HG03280 (cell line): ENCODE data around the gene SNX27.
"Not testable (repeated sequence)": the region's sequence is repeated elsewhere in the genome, so short reads cannot be mapped to it uniquely, and the experiment has no call there.

Experiments
- ATAC-seq: cut with Tn5 transposase; IDR thresholded peaks from one replicate; pipeline ENCODE4 v1.9.1; 2021; ENCODE audit warnings: mild to moderate bottlenecking, moderate library complexity; ENCODE audit not compliant: unreplicated experiment

Gene SNX27

GRCh38 chr1:151718666-151719065 lies 106.8 kb downstream of the SNX27 start:
- no peak for ATAC-seq

GRCh38 chr1:151720125-151720524 lies 108.3 kb downstream of the SNX27 start:
- ATAC-seq: no peak

GRCh38 chr1:151720554-151720953 lies 108.7 kb downstream of the SNX27 start:
- no peak for ATAC-seq

DNA sequence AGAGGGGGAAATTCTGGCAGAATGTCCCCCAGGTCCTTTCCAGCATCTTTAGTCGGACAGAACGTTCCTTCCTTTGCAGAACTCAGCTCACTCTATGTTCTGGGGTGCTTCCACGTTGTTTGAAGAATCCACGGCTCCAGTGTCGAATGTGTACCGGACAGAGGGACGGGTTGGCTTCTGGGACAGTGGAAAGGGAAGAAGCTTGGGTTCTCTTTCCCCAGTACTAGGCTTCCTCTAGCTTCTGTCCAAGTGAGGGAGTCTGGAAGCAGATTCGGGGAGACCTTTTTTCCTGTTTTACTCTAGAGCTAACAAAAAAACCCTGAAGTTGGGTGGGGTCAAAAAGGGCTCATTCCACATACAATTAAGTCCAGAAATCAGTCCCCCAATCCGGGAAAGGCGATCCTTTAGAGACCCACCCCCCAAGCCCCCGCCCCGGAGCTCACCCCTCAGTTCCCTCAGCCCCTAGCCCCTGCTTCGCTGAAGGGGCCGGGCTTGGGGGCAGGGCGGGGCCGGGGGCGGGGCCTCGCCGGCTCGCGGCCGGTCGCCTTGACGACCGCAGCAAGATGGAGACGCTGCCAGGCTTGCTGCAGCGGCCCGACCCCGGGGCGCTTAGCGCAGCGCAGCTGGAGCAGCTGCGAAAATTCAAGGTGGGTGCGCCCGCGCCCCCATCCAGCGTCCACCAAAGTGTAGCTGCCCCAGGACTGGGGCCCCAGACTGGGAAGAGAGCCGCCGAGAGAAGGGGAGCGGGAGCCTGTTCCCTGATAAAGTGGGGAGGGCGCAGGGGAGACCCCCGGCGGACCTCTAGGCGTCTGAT lies 109.3 kb downstream of the SNX27 start, which contains the start of gene RIIAD1:
RIIAD1 (plus strand) TSS at position 549 of the 814 bp plus-strand sequence; CDS start at position 564, 15 bp downstream.
- ATAC-seq: no peak

DNA sequence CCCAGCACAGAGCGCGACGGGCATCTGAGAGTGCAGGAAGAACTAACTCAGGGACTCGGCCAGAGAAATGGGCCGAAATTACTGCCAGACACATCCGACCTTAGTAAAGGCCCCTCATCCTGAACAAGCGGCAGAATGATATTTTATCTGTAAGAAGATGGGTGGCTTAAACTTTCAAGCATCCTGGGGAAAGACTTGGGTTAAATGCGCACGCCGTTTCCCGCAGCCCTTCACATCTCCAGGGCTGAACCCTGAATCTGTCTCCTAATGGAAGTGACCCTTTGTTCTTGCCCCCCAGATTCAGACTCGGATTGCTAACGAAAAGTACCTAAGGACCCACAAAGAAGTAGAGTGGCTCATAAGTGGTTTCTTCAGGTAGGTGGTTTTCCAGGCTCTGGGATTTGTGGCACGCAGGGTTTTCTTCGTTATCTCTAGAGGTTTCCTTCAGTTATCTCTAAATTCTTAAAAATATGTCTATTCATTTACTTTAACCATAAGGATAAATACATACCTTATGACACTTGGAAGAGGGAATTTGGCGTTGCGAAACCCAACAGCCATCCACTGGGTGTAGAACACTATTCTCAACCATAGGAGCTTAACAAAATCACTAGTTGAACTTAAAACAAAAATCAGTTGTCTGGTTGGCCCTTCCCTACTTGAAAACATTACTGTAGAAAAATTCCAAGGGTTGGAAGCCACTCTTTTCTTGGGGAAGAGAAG lies 110.1 kb downstream of the SNX27 start:
- ATAC-seq: no peak

GRCh38 chr1:151723726-151724370 lies 112.0 kb downstream of the SNX27 start:
- ATAC-seq: no peak

DNA sequence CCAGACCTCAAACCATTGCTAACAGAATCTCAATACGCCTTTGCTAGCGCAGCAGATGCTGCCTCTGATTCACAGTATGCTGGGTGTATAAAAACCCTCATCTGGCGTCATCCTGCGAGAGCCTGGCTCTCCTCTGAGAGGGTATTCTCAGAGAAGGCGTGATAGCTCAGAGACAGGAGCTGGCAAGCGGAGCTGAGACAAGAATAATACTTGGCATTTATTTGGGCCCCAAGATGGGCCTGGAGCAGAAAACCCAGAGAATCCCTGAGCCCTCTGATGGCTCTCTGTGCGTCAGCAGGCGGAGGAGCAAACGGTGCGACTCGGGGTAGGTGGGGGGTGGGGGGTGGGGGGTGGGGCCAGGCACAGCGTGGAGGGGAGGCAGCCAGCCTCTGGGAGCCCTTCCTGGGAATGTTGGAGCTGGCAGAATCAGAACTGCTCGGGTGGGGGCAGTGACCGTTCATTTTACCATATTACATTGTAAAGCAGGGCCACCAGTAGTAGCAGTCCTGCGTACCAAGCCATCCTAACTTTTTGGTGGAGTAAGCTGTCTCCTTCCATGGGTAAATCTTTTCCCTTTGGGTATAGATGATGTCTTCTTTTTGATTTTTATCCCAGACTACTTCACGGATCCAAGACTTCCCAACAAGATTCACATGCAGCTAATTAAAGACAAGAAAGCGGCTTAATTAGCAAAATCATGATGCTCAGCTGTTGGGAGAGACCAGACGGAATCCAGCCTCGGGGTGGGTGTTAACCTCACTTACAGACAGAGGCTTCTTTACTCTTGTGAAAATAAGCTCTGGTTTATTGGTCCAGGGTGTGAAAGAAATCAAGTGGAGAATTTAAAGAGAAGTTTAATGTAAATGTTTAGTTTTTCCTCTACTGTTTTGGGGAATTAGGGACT lies 116.6 kb downstream of the SNX27 start:
- no peak for ATAC-seq

- no peak for ATAC-seq
Measured at GRCh38 chr1:151729157-151729965, 117.5 kb downstream of the SNX27 start.

- ATAC-seq: no peak
Measured at GRCh38 chr1:151729966-151730291, 118.1 kb downstream of the SNX27 start.

GRCh38 chr1:151733126-151733525 lies 121.3 kb downstream of the SNX27 start:
- ATAC-seq: no peak

- not testable (repeated sequence) for ATAC-seq
Measured at GRCh38 chr1:151733995-151734394, 122.1 kb downstream of the SNX27 start.

DNA sequence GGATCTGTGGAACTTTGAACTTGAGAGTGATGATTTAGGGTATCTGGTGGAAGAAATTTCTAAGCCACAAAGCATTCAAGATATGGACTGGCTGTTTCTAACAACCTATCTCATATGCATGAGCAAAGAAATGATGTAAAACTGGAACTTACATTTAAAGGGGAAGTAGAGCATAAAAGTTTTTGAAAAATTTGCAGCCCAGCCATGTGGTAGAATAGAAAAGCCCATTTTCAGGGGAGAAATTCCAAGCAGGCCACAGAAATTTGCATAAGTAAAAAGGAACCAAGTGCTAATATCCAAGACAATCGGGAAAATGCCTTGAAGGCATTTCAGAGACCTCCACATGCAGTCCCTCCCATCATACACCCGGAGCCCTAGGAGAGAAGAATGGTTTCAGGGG lies 125.2 kb downstream of the SNX27 start:
- ATAC-seq: no peak

DNA sequence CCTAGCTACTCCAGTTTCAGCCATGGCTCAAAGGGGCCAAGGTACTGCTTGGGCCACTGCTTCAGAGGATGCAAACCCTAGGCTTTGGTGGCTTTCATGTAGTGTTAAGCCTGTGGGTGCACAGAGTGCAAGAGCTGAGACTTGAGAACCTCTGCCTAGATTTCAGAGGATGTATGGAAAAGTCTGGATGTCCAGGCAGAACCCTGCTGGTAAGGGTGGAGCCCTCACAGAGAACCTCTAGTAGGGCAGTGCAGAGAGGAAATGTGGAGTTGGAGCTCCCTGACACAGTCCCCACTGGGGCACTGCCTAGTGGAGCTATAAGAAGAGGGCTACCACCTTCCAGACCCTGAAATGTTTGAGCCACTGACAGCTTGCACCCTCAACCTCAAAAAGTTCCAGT lies 125.6 kb downstream of the SNX27 start:
- no peak for ATAC-seq

- no peak for ATAC-seq
Measured at GRCh38 chr1:151739590-151740355, 127.9 kb downstream of the SNX27 start.

GRCh38 chr1:151741516-151741915 lies 129.7 kb downstream of the SNX27 start:
- ATAC-seq: no peak
